ENCODE data around the gene KIAA0319L.

DNA sequence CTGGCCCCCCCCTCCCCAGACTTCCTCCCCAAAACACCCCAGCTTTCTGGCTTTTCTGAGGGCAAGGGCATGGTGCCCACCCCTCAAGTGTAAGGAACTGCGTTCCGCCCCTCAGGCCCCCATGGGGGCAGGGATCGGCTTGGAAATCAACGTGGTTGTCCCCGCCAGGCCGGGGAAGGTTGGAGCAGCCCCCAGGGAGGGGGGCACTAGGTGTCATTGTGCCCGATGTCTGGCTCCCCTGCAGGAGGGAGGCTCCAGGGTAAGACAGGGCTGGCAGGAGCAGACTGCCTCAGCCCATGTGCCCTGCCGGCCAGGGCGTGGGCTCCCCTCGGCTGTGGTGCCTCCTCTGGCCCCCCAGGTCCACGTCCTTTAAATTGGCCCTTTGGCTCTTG lies 8.5 kb upstream of the KIAA0319L start:
- TF ChIP-seq, protein P1, sequence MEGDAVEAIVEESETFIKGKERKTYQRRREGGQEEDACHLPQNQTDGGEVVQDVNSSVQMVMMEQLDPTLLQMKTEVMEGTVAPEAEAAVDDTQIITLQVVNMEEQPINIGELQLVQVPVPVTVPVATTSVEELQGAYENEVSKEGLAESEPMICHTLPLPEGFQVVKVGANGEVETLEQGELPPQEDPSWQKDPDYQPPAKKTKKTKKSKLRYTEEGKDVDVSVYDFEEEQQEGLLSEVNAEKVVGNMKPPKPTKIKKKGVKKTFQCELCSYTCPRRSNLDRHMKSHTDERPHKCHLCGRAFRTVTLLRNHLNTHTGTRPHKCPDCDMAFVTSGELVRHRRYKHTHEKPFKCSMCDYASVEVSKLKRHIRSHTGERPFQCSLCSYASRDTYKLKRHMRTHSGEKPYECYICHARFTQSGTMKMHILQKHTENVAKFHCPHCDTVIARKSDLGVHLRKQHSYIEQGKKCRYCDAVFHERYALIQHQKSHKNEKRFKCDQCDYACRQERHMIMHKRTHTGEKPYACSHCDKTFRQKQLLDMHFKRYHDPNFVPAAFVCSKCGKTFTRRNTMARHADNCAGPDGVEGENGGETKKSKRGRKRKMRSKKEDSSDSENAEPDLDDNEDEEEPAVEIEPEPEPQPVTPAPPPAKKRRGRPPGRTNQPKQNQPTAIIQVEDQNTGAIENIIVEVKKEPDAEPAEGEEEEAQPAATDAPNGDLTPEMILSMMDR (IDR thresholded peaks at IDR 0.05), result no peak
- TF ChIP-seq EP300 (IDR thresholded peaks at IDR 0.05) (no peak), POLR2A (IDR thresholded peaks at IDR 0.05) (no peak)
